ENCODE data around the gene ARAP1.

The ARAP1 gene

DNA sequence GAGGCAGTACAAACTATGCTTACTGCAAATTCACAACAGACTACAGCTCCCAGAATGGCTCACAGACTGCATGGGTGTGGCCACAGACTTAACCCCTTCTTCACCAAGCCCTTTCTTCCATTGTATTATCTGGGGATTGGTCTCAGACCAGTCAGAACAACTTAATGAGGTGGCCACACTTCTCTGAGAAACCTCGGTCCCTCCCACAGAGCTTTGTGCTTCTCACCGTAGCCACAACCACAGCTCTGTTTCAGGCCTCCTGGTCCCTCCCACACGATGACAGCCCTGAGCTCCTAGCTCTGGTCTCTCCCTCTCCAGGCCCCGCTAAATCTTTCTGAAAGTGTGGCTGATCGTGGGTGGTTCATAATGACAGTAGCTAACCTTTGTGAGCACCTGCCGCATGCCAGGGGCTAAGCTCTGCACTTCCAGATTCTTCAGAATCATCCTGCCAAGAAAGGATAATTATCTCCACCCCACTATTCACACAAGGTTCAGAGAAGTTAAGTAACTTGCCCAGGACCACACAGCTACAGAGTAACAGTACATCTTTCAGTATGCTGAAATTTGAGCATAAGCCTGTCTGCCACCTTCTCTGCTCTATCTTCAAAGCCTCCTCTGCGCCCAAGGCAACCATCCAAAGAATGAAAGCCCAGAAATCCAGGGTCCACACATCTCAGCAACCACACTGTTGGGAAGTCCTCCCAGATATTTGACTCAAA, 83.4 kb downstream of the ARAP1 start:
- DNase-seq (ENCODE audit: low spot score): no peak

DNA sequence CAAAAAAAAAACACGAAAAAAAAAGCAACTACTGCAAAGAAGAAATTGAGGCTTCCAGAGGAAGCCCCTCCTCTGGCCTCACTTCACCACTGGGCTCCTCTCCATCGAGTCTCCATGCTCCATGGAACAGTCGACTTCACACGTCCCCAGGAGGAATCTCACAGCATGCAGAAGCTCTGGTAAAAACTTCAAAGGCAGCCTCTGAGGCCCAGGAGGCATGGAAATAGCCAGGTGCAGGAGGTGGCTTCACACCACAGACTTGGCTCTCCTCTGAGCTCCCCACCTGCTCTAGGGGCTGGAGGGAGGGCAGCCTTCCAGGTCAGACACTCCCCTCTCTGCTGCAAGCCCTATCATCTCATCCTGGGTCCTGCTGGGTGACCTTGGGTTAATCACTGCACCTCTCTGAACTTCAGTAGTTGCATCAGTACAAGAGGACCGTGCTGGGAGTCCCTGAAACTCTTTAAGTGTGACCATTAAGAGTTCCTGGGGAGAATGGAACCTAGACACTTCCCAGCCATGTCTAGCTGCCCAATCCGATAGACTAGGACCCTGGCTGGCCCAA, 86.2 kb downstream of the ARAP1 start:
- no peak for DNase-seq (ENCODE audit: low spot score)

GRCh38 chr11:72662036-72662435, 90.2 kb downstream of the ARAP1 start:
- DNase-seq (ENCODE audit: low spot score): no peak

GRCh38 chr11:72661486-72661885, 90.7 kb downstream of the ARAP1 start:
- DNase-seq (ENCODE audit: low spot score): no peak

- no peak for DNase-seq (ENCODE audit: low spot score)
These were observed 93.1 kb downstream of the ARAP1 start for GRCh38 chr11:72658989-72659640.

DNA sequence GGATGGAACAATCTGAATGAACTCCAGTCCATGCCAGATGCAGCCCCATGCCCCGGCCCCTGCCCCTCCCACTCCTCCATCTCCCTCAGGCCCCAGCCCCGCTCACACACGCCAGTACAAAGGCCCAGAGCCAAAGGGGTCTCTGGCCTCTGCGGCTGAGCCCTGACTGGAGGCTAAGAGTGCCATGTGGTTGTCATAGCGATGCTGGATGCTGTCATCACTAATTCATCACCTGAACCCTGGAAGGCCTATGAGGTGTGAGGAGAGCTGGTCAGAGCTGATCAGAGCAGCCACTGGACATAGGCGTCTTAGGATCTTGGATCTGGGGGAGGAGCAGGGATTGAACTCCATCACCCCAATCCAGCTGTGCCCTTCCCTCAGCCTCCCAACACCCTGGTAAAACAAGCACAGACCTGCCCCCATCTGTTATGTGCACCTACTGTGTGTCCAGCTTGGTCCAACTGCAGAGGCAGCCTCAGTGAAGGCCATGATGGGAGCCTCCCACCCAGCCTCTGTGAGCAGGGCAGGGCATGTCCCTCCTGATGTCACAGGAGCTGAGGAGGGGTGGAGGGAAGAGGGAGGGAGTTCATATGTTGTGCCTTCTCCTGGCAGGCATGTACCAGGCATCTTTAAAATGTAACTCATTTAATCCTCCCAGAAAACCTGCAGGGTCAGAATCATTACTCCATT, 94.7 kb downstream of the ARAP1 start:
- peak; percentile 59 for DNase-seq (ENCODE audit: low spot score)

GRCh38 chr11:72655896-72656464, 96.2 kb downstream of the ARAP1 start:
- no peak for DNase-seq (ENCODE audit: low spot score)

DNA sequence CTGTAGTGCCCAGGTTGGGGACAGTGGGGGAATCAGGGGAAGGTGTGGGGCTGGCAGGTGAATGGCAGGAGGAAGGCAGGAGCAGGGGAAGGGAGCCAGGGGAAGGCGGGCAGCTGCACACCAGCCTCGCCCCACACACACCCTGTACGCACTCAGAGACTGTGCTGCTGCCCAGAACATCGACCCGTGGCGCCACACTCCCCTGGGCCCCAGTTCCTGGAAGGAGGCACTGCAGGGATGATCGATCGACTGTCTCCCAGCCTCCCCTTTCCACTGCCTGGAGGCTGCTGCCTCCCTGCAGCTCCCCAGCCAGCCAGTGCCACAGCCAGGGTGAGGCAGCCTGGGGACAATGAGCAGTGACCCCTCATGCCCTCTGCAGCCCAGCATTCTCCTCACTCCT, 97.2 kb downstream of the ARAP1 start:
- DNase-seq (ENCODE audit: low spot score): no peak

DNA sequence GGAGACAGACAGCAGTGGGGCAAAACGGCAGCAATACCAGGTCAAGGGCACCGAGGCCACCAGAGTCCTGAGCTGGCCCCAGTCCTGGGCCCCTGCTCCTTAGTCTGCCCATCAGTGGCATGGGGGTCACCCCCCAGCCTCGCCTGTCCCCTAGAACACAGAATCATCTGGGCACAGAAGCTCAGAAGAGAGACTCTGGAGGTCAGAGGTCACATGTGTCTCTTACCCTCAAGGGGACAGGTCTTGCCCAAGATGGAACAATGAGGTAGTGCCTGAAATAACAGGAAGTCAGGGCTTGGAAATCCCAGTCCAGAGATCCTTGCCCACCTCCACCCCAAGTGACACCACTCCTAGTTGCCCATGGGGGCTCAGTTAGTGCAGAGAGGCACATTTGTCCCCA, 98.6 kb downstream of the ARAP1 start:
- DNase-seq (ENCODE audit: low spot score): no peak

- DNase-seq (ENCODE audit: low spot score): peak; percentile 30
These were observed 99.2 kb downstream of the ARAP1 start for GRCh38 chr11:72652873-72653630.

- no peak for DNase-seq (ENCODE audit: low spot score)
These were observed 100.1 kb downstream of the ARAP1 start for GRCh38 chr11:72652133-72652532.

DNA sequence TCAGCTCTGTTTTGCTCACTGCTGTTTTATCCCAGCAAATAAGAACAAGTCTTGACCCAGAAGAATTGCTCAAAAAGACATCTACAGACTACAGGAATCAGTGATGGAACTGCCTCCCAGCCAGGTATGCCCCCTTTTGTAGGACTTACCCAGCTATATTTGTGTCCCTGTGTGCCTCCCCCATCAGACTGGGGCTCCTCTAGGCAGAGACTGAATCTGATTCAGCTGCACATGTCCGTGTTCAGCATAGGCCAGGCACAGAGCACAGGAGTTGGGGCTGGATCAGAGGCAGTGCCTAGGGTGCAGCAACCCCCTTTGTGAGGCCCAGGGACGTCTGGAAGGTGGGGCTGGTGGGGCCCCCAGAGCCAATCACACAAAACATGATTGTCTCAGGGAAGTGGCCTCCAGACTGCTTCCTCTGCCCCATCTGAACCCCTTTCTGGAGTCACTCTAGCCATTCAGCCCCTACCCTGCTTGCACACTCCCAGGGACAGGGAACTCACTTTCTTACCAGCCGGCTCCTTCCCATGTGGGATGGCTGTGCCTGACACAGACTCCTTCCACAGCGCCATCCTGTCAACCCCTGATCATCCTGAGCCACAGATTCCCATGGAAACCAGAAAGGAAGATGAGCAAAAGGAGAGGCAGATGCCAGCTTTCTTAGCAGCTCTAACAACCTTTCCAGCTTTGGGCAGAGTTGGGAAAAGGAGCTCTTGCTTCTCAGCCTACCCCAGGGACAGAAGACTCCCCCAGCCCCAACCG, 102.8 kb downstream of the ARAP1 start:
- DNase-seq (ENCODE audit: low spot score): no peak

GRCh38 chr11:72648384-72649136, 103.6 kb downstream of the ARAP1 start:
- no peak for DNase-seq (ENCODE audit: low spot score)

GRCh38 chr11:72647882-72648281, 104.3 kb downstream of the ARAP1 start:
- DNase-seq (ENCODE audit: low spot score): no peak

DNA sequence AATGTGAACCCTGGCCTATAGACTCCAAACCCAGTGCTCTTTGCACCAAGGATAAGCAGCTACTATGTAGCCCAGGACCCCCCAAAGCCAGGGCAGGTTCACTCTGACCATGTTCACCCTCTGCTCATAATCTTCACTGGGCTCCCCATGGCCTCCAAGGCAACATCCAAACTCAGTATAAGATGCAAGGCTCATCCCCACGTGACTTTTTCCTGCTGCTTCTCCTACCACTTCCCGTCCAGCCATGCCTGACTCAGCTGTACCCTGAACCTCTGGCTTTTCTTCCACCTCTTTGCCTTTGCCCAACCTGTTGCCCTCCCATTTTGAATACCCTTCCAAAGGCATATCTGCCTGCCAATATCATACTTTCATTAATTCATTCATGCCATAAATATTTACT, 105.7 kb downstream of the ARAP1 start:
- DNase-seq (ENCODE audit: low spot score): no peak

- DNase-seq (ENCODE audit: low spot score): no peak
These were observed 106.2 kb downstream of the ARAP1 start for GRCh38 chr11:72646024-72646423.

DNA sequence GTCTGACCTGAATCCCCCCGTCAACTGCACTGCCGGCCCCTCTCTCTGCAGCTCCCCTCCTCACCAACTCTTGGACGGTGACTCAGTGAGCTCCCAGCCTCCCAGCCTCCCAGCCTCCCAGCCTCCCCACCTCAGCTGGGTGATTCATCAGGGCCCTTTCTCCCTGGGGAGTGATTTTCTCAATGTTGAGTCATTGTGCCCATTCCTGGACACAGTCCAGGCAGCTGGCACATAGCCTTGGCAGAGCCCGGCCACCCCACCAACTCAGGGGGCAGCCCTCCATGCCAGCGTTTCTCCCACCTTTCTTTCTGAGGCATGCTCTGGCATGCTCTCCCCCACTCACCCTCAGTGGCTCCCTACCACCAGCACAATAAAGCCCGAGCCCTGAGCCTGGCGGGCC, 108.7 kb downstream of the ARAP1 start:
- no peak for DNase-seq (ENCODE audit: low spot score)

- DNase-seq (ENCODE audit: low spot score): peak; percentile 58
These were observed 109.2 kb downstream of the ARAP1 start for GRCh38 chr11:72642884-72643522.

Measured in SK-N-DZ (cell line).